K562 (cell line): ENCODE data around the gene OPCML. TPM values are rescaled to one million over a fixed set of nuclear protein-coding genes. Genes with fewer than 3 reads are reported as not detected.

ENCODE experiments used
- ATAC-seq: fragments of 200-7000 bp; cut with Tn5 transposase; 3 replicates; pipeline ENCODE4 v1.9.1; 2020; ENCODE audit warnings: moderate library complexity
- BruUV-seq: library from RNA; stranded (reverse); fragments of 400-500 nt; replicated peaks from 2 replicates; lab custom pipeline; 2021; lab: Mats Ljungman, UMichigan
- CTCF ChIA-PET: fragments of 300-600 bp; formaldehyde crosslinking; extraction: SDS; loops from one replicate; lab custom pipeline; 2021; ENCODE audit warnings: low intra/inter-chr PET ratio; lab: Yijun Ruan, JAX
- POLR2A ChIA-PET: fragments of 300-600, 350-650 bp; sonication (Branson Sonifier 250); formaldehyde crosslinking; extraction: SDS; loops from one replicate; lab custom pipeline; 2021; ENCODE audit warnings: antibody characterized with exemption, inconsistent platforms; lab: Yijun Ruan, JAX
- DNase-seq, 4 experiments: peaks; one replicate each; pipeline versions ENCODE4 v3.0.0 to v3.0.0-alpha.2; 2011 to 2018; ENCODE audit warnings: low spot score in 3 of 4, mixed read lengths in 3 of 4; ENCODE audit errors: extremely low read depth in 1 of 4
- FAIRE-seq: peaks from 2 replicates; lab custom pipeline; 2011; peaks lifted over from hg19 to GRCh38; lab: Jason Lieb, UNC
- H2AFZ ChIP-seq: 2 replicates; pipeline ENCODE4 v1.6.0; 2011; ENCODE audit warnings: low read depth, low read length, control low read depth, inconsistent platforms
- H3K27ac ChIP-seq: fragments of 200-600 bp; 3 replicates; pipeline ENCODE4 v1.8.0; 2011; ENCODE audit warnings: low read depth, mild to moderate bottlenecking, control low read depth, inconsistent platforms, low read length, moderate library complexity, mixed read lengths; ENCODE audit errors: extremely low read depth
- H3K27me3 ChIP-seq, 2 experiments: fragments of 300-600 bp in 1 of 2; 2 replicates in 1 of 2; 3 replicates in 1 of 2; pipeline versions ENCODE4 v1.6.0 to v1.8.0; 2011; ENCODE audit warnings: inconsistent platforms in 2 of 2, low read length in 2 of 2, mild to moderate bottlenecking in 1 of 2, mixed read lengths in 1 of 2, moderate library complexity in 1 of 2; ENCODE audit not compliant: control insufficient read depth in 2 of 2, insufficient read depth in 2 of 2
- H3K36me3 ChIP-seq: fragments of 300-600 bp; 3 replicates; pipeline ENCODE4 v1.8.0; 2011; ENCODE audit warnings: mild to moderate bottlenecking, low read length, inconsistent platforms; ENCODE audit not compliant: control insufficient read depth, insufficient read depth
- H3K4me1 ChIP-seq, 2 experiments: fragments of 200-600 bp in 1 of 2; replicated peaks in 1 of 2; 2 replicates in 1 of 2; 3 replicates in 1 of 2; pipeline versions ENCODE4 v1.5.1 to v1.8.0; 2011; ENCODE audit warnings: inconsistent platforms in 2 of 2, low read length in 2 of 2, mild to moderate bottlenecking in 1 of 2, mixed read lengths in 1 of 2, moderate library complexity in 1 of 2; ENCODE audit not compliant: control insufficient read depth in 2 of 2, insufficient read depth in 2 of 2
- H3K4me2 ChIP-seq: 2 replicates; pipeline ENCODE4 v1.6.1; 2011; ENCODE audit warnings: low read length, control low read depth, inconsistent platforms, mixed read lengths; ENCODE audit not compliant: insufficient read depth
- H3K4me3 ChIP-seq: fragments of 200-600 bp; sonication (generic), shearing (Covaris generic); 2 replicates; pipeline ENCODE4 v1.5.1; 2016; ENCODE audit warnings: control low read depth, inconsistent platforms
- H3K79me2 ChIP-seq: fragments of 200-600 bp; 3 replicates; pipeline ENCODE4 v1.8.0; 2011; ENCODE audit warnings: low read length, inconsistent platforms; ENCODE audit not compliant: control insufficient read depth, insufficient read depth
- H3K9ac ChIP-seq, 2 experiments: 2 replicates each; pipeline versions ENCODE4 v1.6.0 to v1.6.1; 2011; ENCODE audit warnings: low read depth in 2 of 2, low read length in 2 of 2, control low read depth in 1 of 2, inconsistent platforms in 1 of 2, mild to moderate bottlenecking in 1 of 2, mixed read lengths in 1 of 2; ENCODE audit not compliant: insufficient read depth in 1 of 2
- H3K9me1 ChIP-seq: one replicate; pipeline ENCODE4 v1.6.0; 2011; ENCODE audit warnings: inconsistent platforms, mild to moderate bottlenecking, low read length, moderate library complexity; ENCODE audit not compliant: control insufficient read depth, insufficient read depth
- H3K9me3 ChIP-seq: replicated peaks from 2 replicates; pipeline ENCODE4 v1.5.1; 2011; ENCODE audit warnings: low read depth, low read length, inconsistent platforms; ENCODE audit not compliant: control insufficient read depth, insufficient read depth
- H4K20me1 ChIP-seq: replicated peaks from 2 replicates; pipeline ENCODE4 v1.6.1; 2011; ENCODE audit warnings: low read length, inconsistent platforms, mixed read lengths; ENCODE audit not compliant: control insufficient read depth, insufficient read depth
- CHD1 ChIP-seq: fragments of 200-600 bp; sonication (generic); IDR thresholded peaks from one replicate; pipeline ENCODE4 v1.6.1; 2012; ENCODE audit warnings: mild to moderate bottlenecking, moderate library complexity, low read length, inconsistent platforms
- ETS2 ChIP-seq: IDR thresholded peaks from 2 replicates; pipeline ENCODE4 v1.6.1; 2016; ENCODE audit warnings: borderline replicate concordance, missing genetic modification characterization, mild to moderate bottlenecking, moderate library complexity, missing compliant biosample characterization; ENCODE audit not compliant: poor library complexity, severe bottlenecking
- GTF2A2 ChIP-seq: IDR thresholded peaks from 2 replicates; pipeline ENCODE4 v1.6.1; 2016; ENCODE audit warnings: mild to moderate bottlenecking, missing genetic modification characterization, missing compliant biosample characterization
- HNRNPL ChIP-seq: fragments of 200-400 bp; formaldehyde crosslinking; IDR thresholded peaks from 2 replicates; pipeline ENCODE4 v1.6.1; 2017; ENCODE audit warnings: low read depth, mild to moderate bottlenecking, low read length
- LCOR ChIP-seq: sonication (generic); formaldehyde crosslinking; IDR thresholded peaks from 2 replicates; pipeline ENCODE4 v1.8.0; 2022; ENCODE audit warnings: mild to moderate bottlenecking, missing genetic modification reagents
- NCOA6 ChIP-seq: fragments of 450-650 bp; IDR thresholded peaks from 2 replicates; pipeline ENCODE4 v1.6.1; 2017; ENCODE audit warnings: mild to moderate bottlenecking
- POLR2H ChIP-seq: IDR thresholded peaks from 2 replicates; pipeline ENCODE4 v1.6.1; 2016; ENCODE audit warnings: missing genetic modification characterization, low read depth, mild to moderate bottlenecking, control low read depth, missing compliant biosample characterization, moderate library complexity
- ZNF551 ChIP-seq: fragments of 250-450 bp; sonication (Bioruptor Pico); IDR thresholded peaks from 2 replicates; pipeline ENCODE4 v1.5.0; 2021; ENCODE audit warnings: mild to moderate bottlenecking, moderate library complexity
- ZNF586 ChIP-seq: fragments of 450-650 bp; formaldehyde crosslinking; conservative IDR thresholded peaks from 2 replicates; pipeline ENCODE4 v1.4.0; 2020; ENCODE audit warnings: mild to moderate bottlenecking, moderate library complexity
- WGBS: fragments of 100-300 bp; shearing (Covaris generic); methylation state at CpG from one replicate; pipeline ENCODE4 v1.1.6; 2016; ENCODE audit warnings: low coverage, mixed read lengths; ENCODE audit not compliant: insufficient coverage; ENCODE audit errors: missing lambda C conversion rate; 5-methylcytosine and 5-hydroxymethylcytosine counted together
- in situ Hi-C: fragments of 300-500 bp; cut with MboI; formaldehyde crosslinking; loops from 4 replicates; pipeline ENCODE4 v1.15.0; 2018; ENCODE audit warnings: inconsistent platforms, mixed read lengths
- intact Hi-C: fragments of 100-400 bp; cut with micrococcal nuclease; formaldehyde crosslinking; loops from 2 replicates; pipeline ENCODE4 v1.14.2; 2022
- polyA plus RNA-seq, 8 experiments: library from polyadenylated mRNA; depleted of rRNA in 4 of 8; stranded (reverse) in 5 of 8; unstranded in 3 of 8; fragments of >200 nt; fragmentation: Nextera tagmentation in 2 of 8; fragmentation: Illumina TruSeq in 1 of 8; extraction: Ambion mirVana in 2 of 8; extraction: Trizol in 1 of 8; gene quantifications; 2 replicates each; pipeline versions ENCODE4 v1.2.1 to v1.2.3, GENCODE V29; 2011 to 2014; ENCODE audit warnings: inconsistent platforms in 1 of 8, missing spikeins in 1 of 8
- total RNA-seq, 7 experiments: library from RNA; depleted of rRNA in 6 of 7; stranded (reverse); fragments of >200 nt in 6 of 7; fragmentation: Illumina TruSeq in 2 of 7; extraction: Trizol in 2 of 7; gene quantifications; 2 replicates each; pipeline versions ENCODE4 v1.2.1 to v1.2.3, GENCODE V29; 2011 to 2021; ENCODE audit warnings: low replicate concordance in 1 of 7

Gene OPCML
- total and polyA plus RNA-seq, 9 of the 15 experiments (the other 6 are each of a cell fraction or from before 2014, with no cell fraction given): not detected

GRCh38 chr11:132913295-132913694, 619.0 kb downstream of the OPCML start:
- POLR2A ChIA-PET: no interaction called here
- Histone ChIP-seq H2AFZ (no peak overlapping the region), H3K36me3 (no peaks in the 10 kb centered on the region)
- in situ Hi-C loops: no loop called here
- no peak for DNase-seq
- TF ChIP-seq CHD1 (no peak), HNRNPL (no peak), GTF2A2 (tag) (no peak), POLR2H (tag) (no peak), ZNF551 (CRISPR knock-in tag) (no peak), ZNF586 (no peak)
- TF ChIP-seq, all 486 proteins: peak for 0
- no TSS peak for BruUV-seq
- Histone ChIP-seq H3K79me2 (no peaks in the 10 kb centered on the region), H4K20me1 (no peaks in the 10 kb centered on the region), H3K27ac (no peak overlapping the region), H3K9ac (no peak overlapping the region), H3K9me3 (no peaks in the 10 kb centered on the region), H3K4me1 (no peaks in the 10 kb centered on the region), H3K27me3 (no peaks in the 10 kb centered on the region), H3K4me3 (no peak overlapping the region), H3K9me1 (no peaks in the 10 kb centered on the region), H3K4me2 (no peak overlapping the region)
- intact Hi-C loops: no loop called here
- no peak for FAIRE-seq
- CTCF ChIA-PET: no interaction called here
- 3% methylated on average over 6 of the region's 6 CpGs for WGBS
- ATAC-seq: no peak

- Histone ChIP-seq H3K9me3 (no peaks in the 10 kb centered on the region), H3K27me3 (no peaks in the 10 kb centered on the region), H3K27ac (no peak overlapping the region), H3K4me1 (no peaks in the 10 kb centered on the region), H3K9me1 (no peaks in the 10 kb centered on the region), H4K20me1 (no peaks in the 10 kb centered on the region), H2AFZ (no peak overlapping the region), H3K36me3 (no peaks in the 10 kb centered on the region), H3K9ac (no peak overlapping the region), H3K4me3 (no peak overlapping the region), H3K4me2 (no peak overlapping the region), H3K79me2 (no peaks in the 10 kb centered on the region)
- FAIRE-seq (no peak), DNase-seq (no peak), ATAC-seq (no peak)
- TF ChIP-seq NCOA6 (no peak), ETS2 (no peak), LCOR (no peak)
- in situ Hi-C loops (no loop called here), intact Hi-C loops (no loop called here)
- 0% methylated on average over 7 of the region's 7 CpGs for WGBS
- ChIA-PET CTCF (no interaction called here), POLR2A (no interaction called here)
- BruUV-seq: no TSS peak
These were observed 621.1 kb downstream of the OPCML start for GRCh38 chr11:132911186-132911585.
